ENCODE results near the gene ZNF821. TPM values are rescaled to one million over a fixed set of nuclear protein-coding genes. Genes with fewer than 3 reads are reported as not detected.
"Not testable (repeated sequence)": the region's sequence is repeated elsewhere in the genome, so short reads cannot be mapped to it uniquely, and the experiment has no call there.

ZNF821 gene, protein sequence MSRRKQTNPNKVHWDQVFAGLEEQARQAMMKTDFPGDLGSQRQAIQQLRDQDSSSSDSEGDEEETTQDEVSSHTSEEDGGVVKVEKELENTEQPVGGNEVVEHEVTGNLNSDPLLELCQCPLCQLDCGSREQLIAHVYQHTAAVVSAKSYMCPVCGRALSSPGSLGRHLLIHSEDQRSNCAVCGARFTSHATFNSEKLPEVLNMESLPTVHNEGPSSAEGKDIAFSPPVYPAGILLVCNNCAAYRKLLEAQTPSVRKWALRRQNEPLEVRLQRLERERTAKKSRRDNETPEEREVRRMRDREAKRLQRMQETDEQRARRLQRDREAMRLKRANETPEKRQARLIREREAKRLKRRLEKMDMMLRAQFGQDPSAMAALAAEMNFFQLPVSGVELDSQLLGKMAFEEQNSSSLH
- polyA plus RNA-seq (2013, experiment 1 of 2; ENCODE audit: insufficient read length) = 7.9 TPM
- polyA plus RNA-seq (2013, experiment 2 of 2; ENCODE audit: insufficient read length) = 8.2 TPM

DNA sequence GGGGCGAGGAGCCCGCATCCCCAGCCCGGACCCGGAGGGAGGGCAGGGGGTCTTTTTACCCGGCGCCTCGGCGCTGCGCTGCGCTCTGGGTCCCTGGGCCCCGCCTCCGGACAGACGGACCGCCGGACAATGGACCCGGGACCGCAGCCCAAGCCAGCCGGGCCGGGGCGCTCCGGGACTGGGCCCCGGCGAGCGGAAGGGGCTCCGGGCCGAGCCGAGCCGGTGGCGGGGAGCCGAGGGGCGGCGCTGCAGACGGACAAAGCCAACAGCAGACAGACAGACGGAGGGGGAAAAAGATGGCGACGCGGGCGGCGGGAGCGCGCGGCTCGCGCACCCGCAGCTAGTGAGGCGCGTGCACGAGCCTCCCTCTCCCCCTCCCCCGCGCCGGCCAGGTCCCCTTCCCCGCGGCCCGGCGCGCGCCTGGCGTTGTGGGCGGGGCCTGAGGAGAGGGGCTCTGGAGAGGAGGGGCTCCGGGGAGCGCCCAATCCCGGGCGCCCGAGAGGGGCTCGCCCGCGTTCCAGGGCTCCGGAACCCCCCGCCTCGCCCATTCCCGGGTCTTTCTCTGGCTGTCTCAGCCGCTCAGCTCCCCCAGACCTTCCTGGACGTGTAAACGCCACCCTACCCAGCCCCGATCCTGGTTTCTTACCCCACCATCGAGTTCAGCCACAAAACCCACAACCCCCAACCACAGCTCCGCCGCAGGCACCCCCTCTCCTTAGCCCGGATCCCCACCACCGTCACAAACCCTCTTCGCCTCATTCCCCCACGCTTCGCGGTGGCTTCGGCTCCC lies at the start of gene ZNF821:
TSS of gene ZNF821 (minus strand) at position 334 of the 790 bp plus-strand sequence. CDS start 4,236 bp downstream, outside the sequence.
- DNase-seq = peak; percentile 82

DNA sequence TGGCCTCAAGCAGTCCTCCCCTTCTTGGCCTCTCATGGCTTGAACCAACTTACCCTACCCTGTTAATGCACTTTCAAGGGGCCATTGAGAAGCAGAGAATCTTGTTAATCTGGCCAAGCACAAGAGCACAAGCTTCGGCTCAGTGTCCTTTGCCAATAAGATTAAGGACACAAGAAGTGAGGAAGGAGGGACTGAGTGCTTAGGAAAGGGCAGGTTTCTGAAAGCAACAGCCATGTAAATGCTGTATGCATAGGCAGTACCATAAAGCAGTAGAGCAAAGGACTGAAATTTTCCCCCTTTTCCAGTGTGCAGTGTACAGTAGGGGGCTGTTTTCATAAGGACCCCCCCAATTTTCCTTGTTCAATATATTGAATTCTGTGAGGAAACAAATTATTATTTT lies 49.0 kb upstream of the ZNF821 start:
- no peak for DNase-seq

DNA sequence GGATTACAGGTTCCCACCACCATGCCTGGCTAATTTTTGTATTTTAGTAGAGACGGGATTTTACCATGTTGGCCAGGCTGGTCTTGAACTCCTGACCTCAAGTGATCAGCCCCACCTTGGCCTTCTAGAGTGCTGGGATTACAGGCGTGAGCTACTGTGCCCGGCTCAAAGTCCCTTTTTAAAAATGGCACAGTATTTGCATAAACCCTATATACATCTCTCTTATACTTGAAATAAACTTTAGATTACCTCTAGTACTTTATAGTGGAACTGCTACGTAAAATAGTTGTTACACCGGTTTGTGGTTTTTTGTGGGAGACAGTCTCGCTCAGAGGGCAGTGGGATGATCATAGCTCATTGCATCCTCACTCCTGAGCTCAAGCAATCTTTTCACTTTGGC lies 47.6 kb upstream of the ZNF821 start:
- no peak for DNase-seq

DNA sequence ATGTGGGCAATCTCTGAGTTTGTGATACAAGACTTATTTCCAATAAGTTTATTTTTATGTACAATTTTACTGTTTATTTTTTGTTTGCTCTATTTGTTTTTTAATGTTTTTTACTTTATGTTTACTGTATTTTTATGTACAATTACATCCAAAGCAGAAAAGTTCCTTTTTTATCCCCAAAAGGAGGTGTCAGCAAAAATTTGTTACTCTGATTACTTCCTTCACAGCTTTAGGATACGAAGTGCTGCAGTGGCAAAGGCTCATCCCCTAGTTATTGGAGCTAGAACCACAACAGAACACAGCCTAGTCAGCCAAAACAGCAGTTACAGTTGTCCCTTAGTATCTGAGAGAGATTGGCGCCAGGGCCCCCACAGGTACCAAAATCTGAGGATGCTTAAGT lies 47.0 kb upstream of the ZNF821 start:
- no peak for DNase-seq

DNA sequence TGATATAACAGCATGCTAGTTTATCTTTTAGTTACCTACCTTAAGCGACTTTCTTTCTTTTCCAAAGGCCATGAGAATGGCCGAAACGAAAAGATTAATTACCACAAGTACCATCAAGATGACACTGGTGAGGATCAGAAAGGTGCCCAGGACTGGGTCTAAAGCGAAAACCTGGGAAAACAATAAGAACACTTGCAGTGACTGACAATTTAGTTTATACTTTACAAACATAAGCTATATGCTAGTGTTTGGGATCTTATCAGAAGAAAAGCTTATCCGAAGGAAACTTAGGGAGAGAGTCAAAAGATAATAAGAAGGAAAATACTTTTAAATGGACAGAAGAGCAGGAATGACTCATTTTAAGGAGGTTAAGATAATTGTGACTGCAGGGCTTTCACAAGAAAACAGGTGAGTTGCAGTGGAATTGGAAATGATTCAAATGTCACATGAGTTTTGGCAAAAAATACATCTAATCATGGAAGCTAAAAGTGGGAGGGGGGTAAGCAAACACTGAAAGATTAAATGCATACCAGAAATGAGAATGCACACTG lies 46.1 kb upstream of the ZNF821 start:
- DNase-seq = no peak

DNA sequence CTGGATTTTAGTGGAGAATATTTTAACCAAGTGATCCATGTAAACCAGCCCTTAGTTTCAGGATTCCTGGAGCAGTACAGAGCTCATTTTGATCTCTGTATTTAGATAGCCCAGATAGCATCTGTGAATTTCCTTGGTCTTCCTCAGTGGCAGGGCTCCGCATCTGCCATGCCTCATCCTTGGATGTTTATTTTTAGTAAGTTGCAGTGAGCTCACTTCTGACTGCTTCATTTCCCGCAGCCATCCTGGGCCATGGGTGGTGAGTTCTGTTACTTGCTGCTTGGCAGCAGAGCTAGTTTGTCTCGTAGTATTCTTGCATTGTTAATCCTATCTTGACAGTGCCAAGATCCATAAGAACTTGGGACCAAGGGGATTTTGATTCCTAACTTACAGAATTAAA lies 45.1 kb upstream of the ZNF821 start:
- peak; percentile 54 for DNase-seq

DNA sequence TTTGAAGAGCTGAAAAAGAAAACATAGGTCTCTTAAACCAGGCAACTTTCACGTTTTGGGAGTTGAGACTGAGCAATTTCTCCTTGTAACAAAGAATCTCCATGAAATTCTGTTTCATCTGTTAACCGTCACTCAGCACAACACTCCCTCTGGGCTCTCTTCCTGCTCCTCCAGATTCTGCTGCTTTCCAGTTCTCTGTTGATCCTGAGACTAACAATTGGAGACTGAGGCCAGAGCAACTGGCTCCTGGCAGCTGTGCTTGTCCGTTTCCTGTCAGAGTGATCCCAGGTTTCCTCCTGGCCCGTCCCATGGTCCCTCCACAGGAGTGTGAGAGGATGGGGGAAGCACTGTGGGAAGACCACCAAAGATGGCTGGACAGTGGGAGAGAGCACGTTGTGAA lies 43.8 kb upstream of the ZNF821 start:
- DNase-seq = no peak

DNA sequence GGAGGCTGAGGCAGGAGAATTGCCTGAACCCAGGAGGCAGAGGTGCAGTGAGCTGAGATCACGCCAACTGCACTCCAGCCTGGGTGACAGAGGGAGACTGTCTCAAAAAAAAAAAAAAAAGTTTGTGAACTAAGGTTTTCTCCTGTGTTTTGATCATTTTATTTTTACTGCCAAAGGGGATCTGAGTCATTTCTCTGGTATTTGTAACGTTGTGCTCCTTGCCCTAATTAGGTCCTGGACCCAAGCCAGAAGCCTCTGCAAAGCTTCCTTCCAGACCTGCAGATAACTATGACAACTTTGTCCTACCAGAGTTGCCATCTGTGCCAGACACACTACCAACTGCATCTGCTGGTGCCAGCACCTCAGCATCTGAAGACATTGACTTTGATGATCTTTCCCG lies 43.4 kb upstream of the ZNF821 start:
- DNase-seq = peak; percentile 93

DNA sequence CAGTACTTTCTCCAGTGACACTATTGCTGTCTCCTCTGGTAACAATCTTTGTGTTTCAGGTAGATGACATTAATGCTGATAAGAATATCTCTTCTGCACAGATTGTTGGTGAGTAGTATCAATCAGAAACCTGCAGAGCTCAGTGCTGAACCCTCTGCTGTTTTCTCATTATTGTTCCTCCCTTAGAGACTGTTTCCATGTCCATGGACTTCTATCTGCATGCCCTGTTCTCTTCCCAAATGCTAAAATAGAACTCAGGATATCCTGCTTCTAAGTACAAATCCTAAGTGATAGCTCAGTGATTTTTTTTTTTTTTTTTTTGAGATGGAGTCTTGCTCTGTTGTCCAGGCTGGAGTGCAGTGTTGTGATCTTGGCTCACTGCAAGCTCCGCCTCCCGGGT lies 40.7 kb upstream of the ZNF821 start:
- DNase-seq = no peak

DNA sequence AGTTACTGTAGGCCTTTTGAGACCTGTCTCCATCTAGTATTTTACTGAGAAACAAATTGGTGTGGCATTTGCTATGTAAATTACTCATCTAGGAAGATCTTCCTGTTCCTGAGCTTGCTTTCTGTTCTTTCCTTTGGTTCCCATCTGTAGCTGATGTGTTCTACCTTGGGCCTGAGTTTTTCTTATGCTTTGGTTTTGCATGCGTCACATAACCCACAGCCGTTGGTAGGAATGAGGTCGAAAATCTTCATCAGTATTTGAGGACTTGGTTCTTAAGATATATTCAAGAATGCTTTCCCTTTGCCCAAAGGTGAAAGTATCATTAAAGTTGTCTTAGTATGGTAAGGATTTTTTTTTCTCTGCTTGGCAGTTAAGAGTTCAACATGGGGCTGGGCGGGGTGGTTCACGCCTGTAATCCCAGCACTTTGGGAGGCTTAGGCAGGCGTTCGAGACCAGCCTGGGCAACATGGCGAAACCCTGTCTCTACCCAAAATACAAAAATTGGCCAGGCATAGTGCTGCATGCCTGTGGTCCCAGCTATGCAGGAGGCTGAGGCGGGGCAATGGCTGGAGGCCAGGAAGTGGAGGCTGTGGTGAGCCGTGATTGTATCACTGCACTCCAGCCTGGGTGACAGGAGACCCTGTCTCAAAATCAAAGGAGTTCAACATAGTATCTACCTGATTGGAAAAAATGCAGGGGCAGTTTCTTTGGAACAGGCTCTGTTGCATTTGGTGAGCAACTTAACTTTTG lies 40.1 kb upstream of the ZNF821 start:
- peak; percentile 42 for DNase-seq

DNA sequence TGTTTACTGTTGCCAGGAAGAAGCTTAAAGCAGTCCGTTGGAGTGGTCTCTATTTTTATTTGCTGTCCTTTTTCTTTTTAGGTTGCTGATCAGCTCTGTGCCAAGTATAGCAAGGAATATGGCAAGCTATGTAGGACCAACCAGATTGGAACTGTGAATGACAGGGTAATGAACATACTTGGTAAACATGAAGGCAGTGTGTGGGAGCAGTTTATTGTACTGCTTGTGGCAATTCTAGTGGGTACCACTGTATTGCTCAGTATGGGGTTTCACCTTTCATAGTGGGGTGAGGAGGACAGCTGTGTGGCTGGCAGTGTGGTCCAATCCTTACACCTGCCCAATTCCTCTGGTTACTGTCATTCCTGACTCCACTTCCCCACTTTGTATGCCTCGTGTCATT lies 36.7 kb upstream of the ZNF821 start:
- no peak for DNase-seq

DNA sequence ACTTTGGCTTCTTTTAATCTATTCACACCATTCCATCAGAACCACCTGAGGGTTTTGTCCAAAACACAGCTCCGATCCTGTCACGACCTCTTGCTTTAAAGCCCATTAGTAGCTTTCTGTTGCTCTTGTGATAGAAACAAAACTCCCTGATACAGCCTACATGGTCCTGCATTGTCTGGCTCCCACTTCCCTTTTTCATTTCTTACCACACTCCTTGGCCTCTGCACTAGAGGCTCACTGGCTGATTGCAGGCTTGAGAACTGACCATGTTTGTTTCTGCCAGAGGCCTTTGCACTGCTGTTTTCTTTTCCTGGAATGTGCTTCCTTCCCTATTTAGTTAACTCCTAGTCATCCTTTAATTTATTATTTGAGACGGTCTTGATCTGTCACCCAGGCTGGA lies 35.1 kb upstream of the ZNF821 start:
- no peak for DNase-seq

DNA sequence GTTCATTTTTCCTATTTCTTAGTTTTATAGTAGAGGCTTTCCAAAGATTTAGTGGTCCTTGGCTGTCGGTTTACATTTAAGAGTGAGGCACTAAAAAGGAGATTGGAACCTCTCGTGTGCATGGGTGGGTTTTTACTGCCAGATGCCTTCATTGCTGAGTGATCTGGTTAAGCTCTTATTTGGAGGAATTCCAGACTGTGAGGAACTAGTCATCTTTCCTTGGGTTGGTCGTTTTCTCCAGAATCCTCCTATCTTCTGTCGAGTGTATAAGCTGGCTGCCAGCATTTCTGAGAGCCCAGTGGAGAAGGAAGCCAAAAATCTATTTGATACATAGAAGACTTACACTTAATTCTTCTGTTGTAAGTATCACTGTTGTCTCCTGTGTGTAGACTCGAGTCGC lies 33.9 kb upstream of the ZNF821 start:
- DNase-seq = peak; percentile 61

DNA sequence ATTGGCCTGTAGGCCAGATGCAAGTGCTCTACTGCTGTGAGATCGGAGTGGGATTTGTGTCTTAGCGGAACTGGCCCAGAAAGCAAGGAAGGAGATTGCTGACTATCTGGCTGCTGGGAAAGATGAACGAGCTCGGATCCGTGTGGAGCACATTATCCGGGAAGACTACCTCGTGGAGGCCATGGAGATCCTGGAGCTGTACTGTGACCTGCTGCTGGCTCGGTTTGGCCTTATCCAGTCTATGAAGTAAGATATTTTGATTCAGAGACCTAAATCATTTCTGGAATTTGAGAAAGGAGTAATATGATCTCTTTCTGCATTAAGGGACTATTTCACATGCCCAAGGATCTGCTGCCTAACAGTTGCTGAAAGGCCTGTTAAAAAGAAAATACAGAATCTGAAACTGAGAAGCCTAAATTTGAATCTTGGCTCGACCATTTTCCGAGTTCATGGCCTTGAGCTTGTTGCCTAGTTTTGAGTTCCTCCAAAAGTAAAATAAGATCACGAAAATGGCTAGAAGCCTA lies 32.5 kb upstream of the ZNF821 start:
- DNase-seq = peak; percentile 11

DNA sequence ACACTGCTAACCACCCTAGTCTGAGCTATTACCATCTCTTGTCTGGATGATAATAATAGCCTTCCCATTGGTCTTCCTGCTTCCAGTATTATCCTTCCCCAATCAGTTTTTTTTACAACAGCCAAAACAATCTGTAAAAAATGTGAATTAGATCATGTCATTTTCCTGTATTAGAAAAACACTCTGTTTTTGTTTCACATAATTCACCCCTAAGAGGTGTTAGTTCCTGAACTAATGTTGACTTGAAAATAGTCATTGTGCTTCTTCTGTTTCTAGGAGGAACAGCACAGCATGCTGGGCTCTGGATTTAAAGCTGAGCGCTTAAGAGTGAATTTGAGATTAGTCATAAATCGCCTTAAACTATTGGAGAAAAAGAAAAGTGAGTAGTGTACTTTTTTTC lies 31.4 kb upstream of the ZNF821 start:
- no peak for DNase-seq

DNA sequence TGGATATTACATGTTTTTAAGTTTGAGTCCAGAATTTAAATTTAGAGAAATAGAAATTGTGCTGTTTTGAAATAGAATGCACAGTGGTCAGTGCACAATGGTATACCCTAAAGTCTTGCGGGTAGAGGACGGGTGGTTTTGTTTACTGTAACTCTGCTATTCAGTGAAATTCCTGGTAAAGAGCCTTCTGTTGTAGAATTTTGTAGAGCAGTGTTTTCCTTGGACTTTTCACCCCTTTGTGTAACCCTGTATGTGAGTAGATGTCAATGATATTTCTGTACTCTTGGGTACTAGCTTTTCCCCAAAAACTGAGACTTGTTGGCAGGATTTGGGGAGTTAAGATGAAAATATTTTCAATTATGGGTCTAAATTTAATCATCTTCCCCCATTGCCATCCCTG lies 30.8 kb upstream of the ZNF821 start:
- DNase-seq = no peak

DNA sequence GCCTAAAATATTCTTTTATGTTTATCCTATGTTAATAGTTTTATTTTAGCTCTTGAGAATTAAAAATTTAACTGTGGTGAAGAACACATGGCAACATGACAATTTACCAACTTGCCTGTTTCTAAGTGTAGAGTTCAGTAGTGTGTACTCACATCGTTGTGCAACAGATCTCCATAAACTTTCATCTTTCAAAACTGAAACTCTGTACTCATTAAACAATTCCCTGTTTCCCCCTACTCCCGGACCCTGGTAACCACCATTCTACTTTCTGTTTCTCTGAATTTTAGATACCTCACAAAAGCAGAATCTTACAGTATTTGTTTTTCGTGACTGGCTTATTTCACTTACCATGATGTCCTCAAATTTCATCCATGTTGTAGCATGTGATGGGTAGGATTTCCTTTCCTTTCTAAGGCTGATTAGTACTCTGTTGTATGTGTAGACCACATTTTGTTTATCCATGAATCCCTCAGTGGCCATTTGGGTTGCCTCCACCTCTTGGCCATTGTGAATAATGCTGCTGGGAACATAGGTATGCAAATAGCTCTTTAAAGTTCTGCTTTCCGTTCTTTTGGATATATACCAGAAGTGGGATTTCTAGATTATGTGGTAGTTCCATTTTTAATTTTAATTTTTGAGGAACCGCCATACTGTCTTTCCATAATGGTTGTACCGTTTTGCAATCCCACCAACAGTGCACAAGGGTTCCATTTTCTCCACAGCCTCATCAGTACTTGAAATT lies 28.7 kb upstream of the ZNF821 start:
- DNase-seq = no peak

DNA sequence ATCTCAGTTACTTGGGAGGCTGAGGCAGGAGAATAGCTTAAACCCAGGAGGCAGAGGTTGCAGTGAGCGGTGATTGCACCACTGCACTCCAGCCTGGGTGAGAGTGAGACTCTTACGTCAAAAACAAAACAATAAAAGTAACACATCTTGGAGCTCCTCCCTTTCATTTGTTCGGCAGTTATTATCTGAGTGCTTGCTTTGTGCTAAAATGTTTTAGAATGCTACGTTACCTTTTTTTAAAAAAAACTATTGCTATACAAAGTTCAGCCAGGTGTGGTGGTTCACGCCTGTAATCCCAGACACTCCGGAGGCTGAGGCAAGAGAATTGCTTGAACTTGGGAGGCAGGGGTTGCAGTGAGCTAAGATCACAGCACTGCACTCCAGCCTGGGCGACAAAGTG lies 27.1 kb upstream of the ZNF821 start:
- no peak for DNase-seq

DNA sequence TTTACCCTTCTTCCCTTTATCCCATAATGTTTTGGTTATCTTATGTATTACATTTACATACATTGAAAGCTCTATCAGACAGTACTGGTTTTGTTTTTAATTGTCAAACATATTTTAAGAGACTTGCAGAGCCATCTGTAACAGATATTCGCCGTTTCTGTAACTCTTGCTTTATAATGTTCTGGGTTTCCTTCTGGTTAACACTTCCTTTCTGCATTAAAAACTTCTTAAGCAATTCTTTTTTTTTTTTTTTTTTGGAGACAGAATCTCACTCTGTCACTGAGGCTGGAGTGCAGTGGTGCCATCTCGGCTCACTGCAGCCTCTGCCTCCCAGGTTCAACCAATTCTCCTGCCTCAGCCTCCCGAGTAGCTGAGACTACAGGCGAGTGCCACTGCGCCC lies 21.8 kb upstream of the ZNF821 start:
- not testable (repeated sequence) for DNase-seq

DNA sequence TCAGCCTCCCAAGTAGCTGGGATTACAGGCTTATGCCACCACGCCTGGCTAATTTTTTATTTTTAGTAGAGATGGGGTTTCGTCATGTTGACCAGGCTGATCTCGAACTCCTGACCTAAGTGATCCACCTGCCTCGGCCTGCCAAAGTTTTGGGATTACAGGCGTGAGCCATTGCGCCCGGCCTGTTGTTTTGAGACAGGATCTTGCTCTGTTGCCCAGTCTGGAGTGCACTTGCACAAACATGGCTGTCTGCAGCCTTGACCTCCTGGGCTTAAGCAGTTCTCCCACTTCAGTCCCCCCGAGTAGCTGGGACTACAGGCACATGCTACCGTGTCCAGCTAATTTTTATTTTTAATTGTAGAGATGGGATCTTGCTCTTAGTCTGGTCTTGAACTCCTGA lies 20.3 kb upstream of the ZNF821 start:
- no peak for DNase-seq

DNA sequence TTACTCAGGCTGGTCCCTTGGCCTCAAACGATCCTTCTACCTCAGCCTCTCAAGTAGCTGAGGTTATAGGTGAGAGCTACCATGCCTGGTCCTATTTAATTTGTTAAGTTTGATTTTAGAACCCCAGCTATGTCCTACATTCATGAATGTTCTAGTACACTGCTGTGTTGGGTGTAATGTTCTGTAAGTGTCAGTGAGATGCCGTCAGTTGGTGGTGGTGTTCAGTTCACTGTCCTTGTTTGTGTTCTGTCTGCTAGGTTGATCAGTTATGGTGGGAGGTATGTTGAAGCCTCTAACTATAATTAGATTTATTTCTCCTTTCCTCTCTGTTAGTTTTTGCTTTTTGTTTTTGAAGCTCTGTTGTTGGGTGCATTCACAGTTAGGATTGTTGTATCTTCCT lies 19.6 kb upstream of the ZNF821 start:
- DNase-seq = no peak
